KOPT-K1 (cell line): ENCODE data around the gene CENPT.

Experiments
- H3K27ac ChIP-seq: fragments of 200-600 bp; sonication (generic); 2 replicates; pipeline ENCODE4 v1.5.1; 2016; ENCODE audit warnings: antibody characterized with exemption, mild to moderate bottlenecking, low read depth, low read length; ENCODE audit not compliant: poor library complexity, severe bottlenecking
- H3K36me3 ChIP-seq: fragments of 200-600 bp; sonication (generic); 2 replicates; pipeline ENCODE4 v1.5.1; 2017; ENCODE audit warnings: antibody characterized with exemption, mild to moderate bottlenecking, low read length, moderate library complexity; ENCODE audit not compliant: insufficient read depth
- H3K9me3 ChIP-seq: fragments of 200-600 bp; sonication (generic); 2 replicates; pipeline ENCODE4 v1.5.1; 2017; ENCODE audit warnings: antibody characterized with exemption, low read length, mild to moderate bottlenecking; ENCODE audit not compliant: insufficient read depth, poor library complexity, severe bottlenecking

CENPT gene

DNA sequence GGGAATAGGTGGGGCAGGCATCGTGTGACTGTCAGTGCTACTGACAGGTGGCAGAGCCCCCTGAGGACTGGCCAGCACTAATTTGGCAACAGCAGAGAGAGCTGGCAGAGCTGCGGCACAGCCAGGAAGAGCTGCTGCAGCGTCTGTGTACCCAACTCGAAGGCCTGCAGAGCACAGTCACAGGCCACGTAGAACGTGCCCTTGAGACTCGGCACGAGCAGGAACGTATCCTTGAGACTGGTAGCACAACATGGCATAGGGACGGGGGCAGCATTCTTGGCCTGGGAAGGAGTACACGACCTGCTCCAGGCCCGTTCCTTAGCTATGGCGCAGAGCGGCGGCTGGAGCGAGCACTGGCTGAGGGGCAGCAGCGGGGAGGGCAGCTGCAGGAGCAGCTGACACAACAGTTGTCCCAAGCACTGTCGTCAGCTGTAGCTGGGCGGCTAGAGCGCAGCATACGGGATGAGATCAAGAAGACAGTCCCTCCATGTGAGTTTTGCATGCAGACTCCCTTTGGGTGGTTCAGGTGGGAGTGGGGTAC is 34.2 kb upstream of the CENPT start:
- no peaks in the 10 kb centered on the region for H3K9me3 ChIP-seq
- H3K27ac ChIP-seq = no peak overlapping the region
- H3K36me3 ChIP-seq = peaks cover 100% of the 10 kb centered on the region

- no peaks in the 10 kb centered on the region for H3K9me3 ChIP-seq
- peaks cover 100% of the 10 kb centered on the region for H3K36me3 ChIP-seq
These were observed 33.1 kb upstream of the CENPT start for GRCh38 chr16:67880584-67880983.

GRCh38 chr16:67879936-67880335 is 32.4 kb upstream of the CENPT start:
- no peak overlapping the region for H3K27ac ChIP-seq
- no peaks in the 10 kb centered on the region for H3K9me3 ChIP-seq
- H3K36me3 ChIP-seq = peaks cover 100% of the 10 kb centered on the region

More at GRCh38 chr16:67880584-67880983, 33.1 kb upstream of the CENPT start:
- H3K27ac ChIP-seq = no peak overlapping the region

DNA sequence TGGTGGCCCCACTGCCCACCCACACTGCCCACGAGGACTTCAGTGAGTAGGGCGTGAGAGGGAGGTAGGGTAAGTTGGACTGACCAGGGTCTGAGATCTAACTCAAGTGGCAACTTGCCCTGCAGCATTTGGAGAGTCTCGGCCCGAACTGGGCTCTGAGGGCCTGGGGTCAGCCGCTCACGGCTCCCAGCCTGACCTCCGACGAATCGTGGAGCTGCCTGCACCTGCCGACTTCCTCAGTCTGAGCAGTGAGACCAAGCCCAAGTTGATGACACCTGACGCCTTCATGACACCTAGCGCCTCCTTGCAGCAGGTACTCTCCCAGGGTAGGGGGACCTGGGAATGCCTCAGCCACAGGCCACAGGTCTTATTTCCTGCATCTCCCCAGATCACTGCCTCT is 32.0 kb upstream of the CENPT start:
- Histone ChIP-seq H3K9me3 (no peaks in the 10 kb centered on the region), H3K27ac (no peak overlapping the region), H3K36me3 (peaks cover 96% of the 10 kb centered on the region)

GRCh38 chr16:67878846-67879245 is 31.4 kb upstream of the CENPT start:
- no peaks in the 10 kb centered on the region for H3K9me3 ChIP-seq
- no peak overlapping the region for H3K27ac ChIP-seq
- H3K36me3 ChIP-seq = peaks cover 90% of the 10 kb centered on the region

DNA sequence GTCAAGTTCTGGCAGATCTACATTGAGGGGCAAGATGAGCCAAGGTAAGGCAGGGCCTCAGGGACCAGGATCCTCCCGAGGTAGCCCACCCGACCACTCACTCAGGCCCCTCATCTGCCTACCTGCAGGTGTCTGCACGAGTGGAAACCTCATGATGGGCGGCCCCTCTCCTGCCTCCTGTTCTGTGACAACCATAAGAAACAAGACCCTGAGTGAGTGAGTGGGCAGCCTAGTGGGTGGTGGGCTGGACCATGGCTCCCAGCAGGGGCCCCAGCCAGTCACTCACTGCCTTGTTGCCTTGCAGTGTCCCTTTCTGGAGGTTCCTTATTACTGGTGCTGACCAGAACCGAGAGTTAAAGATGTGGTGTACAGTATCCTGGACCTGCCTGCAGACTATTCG is 30.7 kb upstream of the CENPT start:
- Histone ChIP-seq H3K9me3 (no peaks in the 10 kb centered on the region), H3K27ac (no peak overlapping the region), H3K36me3 (peaks cover 84% of the 10 kb centered on the region)

- peaks cover 75% of the 10 kb centered on the region for H3K36me3 ChIP-seq
- no peak overlapping the region for H3K27ac ChIP-seq
- no peaks in the 10 kb centered on the region for H3K9me3 ChIP-seq
These were observed 29.6 kb upstream of the CENPT start for GRCh38 chr16:67877064-67877463.

GRCh38 chr16:67874372-67874771 is 26.9 kb upstream of the CENPT start:
- peaks cover 72% of the 10 kb centered on the region for H3K36me3 ChIP-seq

GRCh38 chr16:67873435-67874370 is 26.2 kb upstream of the CENPT start:
- H3K27ac ChIP-seq = peak overlapping the region; percentile 85
- H3K36me3 ChIP-seq = peaks cover 72% of the 10 kb centered on the region

More at GRCh38 chr16:67874372-67874771, 26.9 kb upstream of the CENPT start:
- H3K9me3 ChIP-seq = no peaks in the 10 kb centered on the region
- peak overlapping the region; percentile 85 for H3K27ac ChIP-seq

DNA sequence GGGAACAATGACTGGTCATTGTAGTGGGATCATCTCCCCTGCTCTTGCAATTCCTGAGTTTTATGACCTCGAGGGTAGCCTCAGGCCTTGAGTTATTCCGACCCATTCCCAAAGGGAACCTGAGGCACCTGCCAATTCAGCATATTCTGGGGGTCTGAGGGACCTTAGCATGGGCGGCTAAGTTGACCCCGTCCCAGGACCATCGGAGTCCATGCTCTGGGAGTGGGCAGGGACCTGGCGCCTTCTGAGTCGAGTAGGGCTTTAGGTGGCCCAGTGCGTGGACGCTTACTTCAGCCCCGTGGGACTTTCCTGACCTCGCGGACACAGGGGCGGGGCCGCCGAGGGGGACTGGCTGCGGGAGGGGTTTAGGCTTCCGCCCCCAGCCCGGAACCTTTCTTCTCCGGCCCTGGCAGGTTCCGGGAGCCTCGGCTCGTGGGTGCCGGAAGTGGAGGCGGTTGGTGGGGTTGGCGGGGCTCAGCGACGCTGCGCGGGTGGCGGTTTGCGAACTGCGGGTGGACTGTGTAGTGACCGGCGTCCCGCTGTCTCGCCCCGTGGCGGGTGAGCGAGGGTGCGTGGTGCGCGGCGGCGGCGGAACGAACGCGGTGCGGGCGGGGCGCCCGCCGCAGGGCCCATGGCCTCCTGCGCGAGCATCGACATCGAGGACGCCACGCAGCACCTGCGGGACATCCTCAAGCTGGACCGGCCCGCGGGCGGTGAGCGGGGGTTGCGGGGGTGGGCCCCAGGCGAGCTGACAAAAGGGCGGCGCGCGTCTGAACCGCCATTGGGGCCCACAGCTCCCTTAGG is 25.3 kb upstream of the CENPT start, which contains the start of gene EDC4:
TSS of gene EDC4 (plus strand) at position 422 of the 804 bp plus-strand sequence. CDS start at position 632, 210 bp downstream.
- H3K36me3 ChIP-seq = peaks cover 72% of the 10 kb centered on the region
- peak within 1 kb of the TSS; percentile 85 for H3K27ac ChIP-seq
- H3K9me3 ChIP-seq = no peaks in the 10 kb centered on the region

More at GRCh38 chr16:67873435-67874370, 26.2 kb upstream of the CENPT start:
- H3K9me3 ChIP-seq = no peaks in the 10 kb centered on the region

- Histone ChIP-seq H3K36me3 (peaks cover 72% of the 10 kb centered on the region), H3K9me3 (no peaks in the 10 kb centered on the region), H3K27ac (peak overlapping the region; percentile 85)
These were observed 24.7 kb upstream of the CENPT start for GRCh38 chr16:67872131-67872630.

DNA sequence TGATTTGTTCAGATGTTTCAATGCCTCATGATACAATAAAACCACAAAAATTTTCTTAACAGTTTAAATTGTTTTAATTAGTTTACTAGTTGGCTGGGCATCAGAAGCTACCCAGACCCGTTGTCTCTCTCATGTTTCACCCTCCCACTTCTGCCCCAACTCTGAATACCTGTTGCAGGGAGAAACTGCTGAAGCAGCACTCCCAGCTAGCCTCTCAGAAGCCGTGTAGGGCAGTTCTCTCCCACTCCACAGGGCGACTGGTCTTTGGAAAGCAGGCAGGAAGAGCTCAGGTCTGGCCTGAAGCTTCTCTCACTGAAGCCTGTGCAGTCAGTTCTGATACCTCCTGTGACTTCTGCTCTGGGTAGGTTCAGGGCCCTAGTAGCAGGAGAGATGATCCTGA is 23.8 kb upstream of the CENPT start:
- no peak overlapping the region for H3K27ac ChIP-seq
- H3K9me3 ChIP-seq = no peaks in the 10 kb centered on the region
- H3K36me3 ChIP-seq = peaks cover 72% of the 10 kb centered on the region

- no peaks in the 10 kb centered on the region for H3K9me3 ChIP-seq
- H3K27ac ChIP-seq = no peak overlapping the region
- H3K36me3 ChIP-seq = peaks cover 74% of the 10 kb centered on the region
These were observed 22.2 kb upstream of the CENPT start for GRCh38 chr16:67869653-67870052.

- no peak overlapping the region for H3K27ac ChIP-seq
- peaks cover 88% of the 10 kb centered on the region for H3K36me3 ChIP-seq
- no peaks in the 10 kb centered on the region for H3K9me3 ChIP-seq
These were observed 20.8 kb upstream of the CENPT start for GRCh38 chr16:67868290-67868689.

DNA sequence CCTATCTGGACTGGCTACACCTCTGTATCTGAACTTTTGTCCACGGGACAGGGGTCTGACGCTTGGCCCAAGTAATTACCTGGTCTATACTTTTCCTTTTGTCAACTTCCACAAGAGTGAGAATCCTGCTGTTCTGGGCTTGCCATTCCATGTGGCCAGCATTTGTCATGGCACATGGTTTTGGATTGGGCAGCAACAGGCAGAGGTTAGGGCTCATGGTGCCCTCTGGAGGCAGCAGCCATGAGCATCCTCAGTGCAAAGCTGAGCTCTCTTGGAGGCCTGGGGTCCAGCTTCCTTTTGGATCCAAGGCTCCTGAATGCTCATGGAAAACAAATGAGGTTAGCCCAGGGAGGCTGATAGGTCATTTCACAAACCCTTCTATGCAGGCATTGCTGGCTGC is 17.8 kb upstream of the CENPT start:
- Histone ChIP-seq H3K36me3 (peaks cover 99% of the 10 kb centered on the region), H3K9me3 (no peaks in the 10 kb centered on the region), H3K27ac (no peak overlapping the region)
